Activated CD8-positive, alpha-beta T cell treated with anti-CD3 and anti-CD28 coated beads for 36 hours (primary cell): Measurements from ENCODE around the gene AP4M1. TPM values are rescaled to one million over a fixed set of nuclear protein-coding genes. Genes with fewer than 3 reads are reported as not detected.
A peak's percentile ranks its signal among the peaks of the same experiment; 100 is the strongest.

Experiments
- ATAC-seq: fragments of 200-7000 bp; cut with Tn5 transposase; one replicate; pipeline ENCODE4 v1.10.0; 2021; ENCODE audit warnings: mild to moderate bottlenecking, moderate library complexity
- CTCF ChIA-PET: fragments of 350-600 bp; sonication (Branson Sonifier 250); formaldehyde crosslinking; loops from one replicate; lab custom pipeline; 2021; ENCODE audit warnings: antibody characterized with exemption; lab: Charles Lee
- POLR2A ChIA-PET: fragments of 350-600 bp; sonication (Branson Sonifier 250); formaldehyde crosslinking; loops from one replicate; lab custom pipeline; 2021; ENCODE audit warnings: antibody characterized with exemption; lab: Charles Lee
- DNase-seq: peaks from one replicate; pipeline ENCODE4 v3.0.0-alpha.2; 2020
- H3K27ac Mint-ChIP-seq: one replicate; pipeline ENCODE4 v1.8.0; 2021; ENCODE audit warnings: mild to moderate bottlenecking, mixed read lengths
- H3K27me3 Mint-ChIP-seq: one replicate; pipeline ENCODE4 v1.8.0; 2021; ENCODE audit warnings: mixed read lengths
- H3K36me3 Mint-ChIP-seq: one replicate; pipeline ENCODE4 v1.8.0; 2021; ENCODE audit warnings: low read depth, mixed read lengths
- H3K4me1 Mint-ChIP-seq: one replicate; pipeline ENCODE4 v1.8.0; 2021; ENCODE audit warnings: low read depth, mixed read lengths
- H3K4me3 Mint-ChIP-seq: one replicate; pipeline ENCODE4 v1.8.0; 2021; ENCODE audit warnings: mild to moderate bottlenecking, moderate library complexity, mixed read lengths
- H3K9me3 Mint-ChIP-seq: one replicate; pipeline ENCODE4 v1.8.0; 2021; ENCODE audit warnings: mixed read lengths
- intact Hi-C: fragments of 100-400 bp; cut with micrococcal nuclease; formaldehyde crosslinking; loops from one replicate; pipeline ENCODE4 v1.10.0; 2022
- total RNA-seq, 2 experiments: library from RNA; stranded (reverse); gene quantifications; one replicate each; pipeline ENCODE4 v1.2.3, GENCODE V29; 2021
- TF ChIP-seq, protein P1 (sequence below): fragments of 200-600 bp; IDR thresholded peaks from one replicate; pipeline ENCODE4 v1.8.0; 2022; ENCODE audit warnings: antibody characterized with exemption, mild to moderate bottlenecking

AP4M1 gene
- total RNA-seq, 2 experiments from 2014 or later = 9.8 to 10.9 TPM

DNA sequence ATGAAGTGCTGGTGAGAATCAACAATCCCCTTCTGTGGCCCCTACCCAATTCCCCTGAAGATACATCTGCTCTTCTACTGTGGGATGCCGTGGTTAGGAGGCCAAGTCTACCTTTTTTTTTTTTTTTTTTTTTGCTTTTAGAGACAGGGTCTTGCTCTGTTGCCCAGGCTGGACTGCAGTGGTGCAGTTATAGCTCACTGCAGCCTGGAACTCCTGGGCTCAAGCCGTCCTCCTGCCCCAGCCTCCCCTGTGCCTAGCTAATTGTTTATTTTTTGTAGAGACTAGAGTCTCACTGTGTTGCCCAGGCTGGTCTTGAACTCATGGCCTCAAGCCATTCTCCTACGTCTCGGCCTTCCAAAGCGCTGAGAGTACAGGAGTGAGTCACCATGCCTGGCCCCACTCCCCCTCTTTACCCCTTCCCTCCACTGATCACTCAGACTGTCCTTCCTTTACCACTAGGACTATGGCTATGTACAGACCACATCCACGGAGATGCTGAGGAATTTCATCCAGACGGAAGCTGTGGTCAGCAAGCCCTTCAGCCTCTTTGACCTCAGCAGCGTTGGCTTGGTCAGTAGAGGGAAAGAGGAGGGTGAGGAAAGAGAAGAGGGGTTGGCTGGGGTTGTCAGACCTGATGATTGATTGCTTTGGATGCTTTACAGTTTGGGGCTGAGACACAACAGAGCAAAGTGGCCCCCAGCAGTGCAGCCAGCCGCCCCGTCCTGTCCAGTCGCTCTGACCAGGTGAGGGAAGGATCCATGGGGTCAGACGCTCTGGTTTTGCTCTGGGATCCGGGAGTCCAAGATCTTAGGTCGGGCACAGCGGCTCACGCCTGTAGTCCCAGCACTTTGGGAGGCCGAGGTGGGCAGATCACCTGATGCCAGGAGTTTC is 1.8 kb downstream of the AP4M1 start:
- intact Hi-C loops = no loop called here
- Mint-ChIP-seq H3K4me3 (peak overlapping the region; percentile 91), H3K4me1 (peaks cover 27% of the 10 kb centered on the region), H3K27ac (peak overlapping the region; percentile 72), H3K9me3 (no peaks in the 10 kb centered on the region), H3K27me3 (no peaks in the 10 kb centered on the region), H3K36me3 (peaks cover 37% of the 10 kb centered on the region)
- ChIA-PET POLR2A (interaction anchor here (1.1 to 8.5 kb wide), 4 partner anchors 10 to 479 kb away, joined by 3 to 187 read pairs (median 51); partner anchors contain the start of genes COPS6 and MBLAC1), CTCF (interaction anchor here (0.7 to 3.1 kb wide), 6 partner anchors 8 to 278 kb away, joined by 3 to 18 read pairs (median 3); no protein-coding TSS in a partner anchor)
- DNase-seq (no peak), ATAC-seq (no peak)
- TF ChIP-seq, protein P1, sequence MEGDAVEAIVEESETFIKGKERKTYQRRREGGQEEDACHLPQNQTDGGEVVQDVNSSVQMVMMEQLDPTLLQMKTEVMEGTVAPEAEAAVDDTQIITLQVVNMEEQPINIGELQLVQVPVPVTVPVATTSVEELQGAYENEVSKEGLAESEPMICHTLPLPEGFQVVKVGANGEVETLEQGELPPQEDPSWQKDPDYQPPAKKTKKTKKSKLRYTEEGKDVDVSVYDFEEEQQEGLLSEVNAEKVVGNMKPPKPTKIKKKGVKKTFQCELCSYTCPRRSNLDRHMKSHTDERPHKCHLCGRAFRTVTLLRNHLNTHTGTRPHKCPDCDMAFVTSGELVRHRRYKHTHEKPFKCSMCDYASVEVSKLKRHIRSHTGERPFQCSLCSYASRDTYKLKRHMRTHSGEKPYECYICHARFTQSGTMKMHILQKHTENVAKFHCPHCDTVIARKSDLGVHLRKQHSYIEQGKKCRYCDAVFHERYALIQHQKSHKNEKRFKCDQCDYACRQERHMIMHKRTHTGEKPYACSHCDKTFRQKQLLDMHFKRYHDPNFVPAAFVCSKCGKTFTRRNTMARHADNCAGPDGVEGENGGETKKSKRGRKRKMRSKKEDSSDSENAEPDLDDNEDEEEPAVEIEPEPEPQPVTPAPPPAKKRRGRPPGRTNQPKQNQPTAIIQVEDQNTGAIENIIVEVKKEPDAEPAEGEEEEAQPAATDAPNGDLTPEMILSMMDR = no peak

DNA sequence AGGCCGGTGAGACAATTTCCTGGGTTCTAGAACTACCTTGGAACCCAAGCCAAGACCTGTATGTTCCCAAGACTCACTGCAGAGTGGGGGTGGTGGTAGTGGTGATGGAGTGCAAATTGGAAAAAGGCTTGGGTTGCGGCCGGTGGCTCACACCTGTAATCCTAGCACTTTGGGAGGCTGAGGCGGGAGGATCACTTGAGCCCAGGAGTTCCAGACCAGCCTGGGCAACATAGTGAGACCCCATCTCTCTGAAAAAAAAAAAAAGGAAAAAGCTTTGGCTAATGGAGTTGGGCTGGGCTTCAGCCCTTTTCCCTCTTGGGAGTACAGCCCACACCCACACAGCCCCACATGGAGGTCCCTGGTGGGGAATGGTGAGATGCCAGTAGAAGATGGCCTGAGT is 4.1 kb downstream of the AP4M1 start:
- H3K27me3 Mint-ChIP-seq = no peaks in the 10 kb centered on the region
- H3K36me3 Mint-ChIP-seq = peaks cover 16% of the 10 kb centered on the region
- peaks cover 8% of the 10 kb centered on the region for H3K4me1 Mint-ChIP-seq
- intact Hi-C loops = no loop called here
- no peaks in the 10 kb centered on the region for H3K9me3 Mint-ChIP-seq
- no peak for ATAC-seq
- no peak for DNase-seq
- H3K27ac Mint-ChIP-seq = no peak overlapping the region
- POLR2A ChIA-PET = interaction anchor here (1.4 to 8.5 kb wide), 3 partner anchors 7 to 15 kb away, joined by 3 to 187 read pairs (median 59); partner anchors contain the start of gene COPS6
- no peak overlapping the region for H3K4me3 Mint-ChIP-seq
- CTCF ChIA-PET = interaction anchor here (1.2 to 1.5 kb wide), 2 partner anchors 25 to 115 kb away, joined by 3 to 4 read pairs; no protein-coding TSS in a partner anchor
- TF ChIP-seq, protein P1 = no peak

DNA sequence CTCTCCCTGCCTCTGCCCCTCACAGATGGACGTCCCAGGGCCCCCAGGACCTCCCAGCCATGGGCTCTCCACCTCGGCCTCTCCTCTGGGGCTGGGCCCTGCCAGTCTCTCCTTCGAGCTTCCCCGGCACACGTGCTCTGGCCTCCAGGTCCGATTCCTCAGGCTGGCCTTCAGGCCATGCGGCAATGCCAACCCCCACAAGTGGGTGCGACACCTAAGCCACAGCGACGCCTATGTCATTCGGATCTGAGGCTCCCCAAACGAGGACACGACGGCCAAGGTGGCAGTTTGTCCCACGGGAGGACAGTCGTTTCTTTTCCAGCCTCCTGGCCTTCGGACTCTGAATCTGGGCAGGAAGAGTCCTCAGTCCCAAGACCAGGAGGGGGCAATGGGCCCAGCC is 5.2 kb downstream of the AP4M1 start:
- peaks cover 20% of the 10 kb centered on the region for H3K36me3 Mint-ChIP-seq
- CTCF ChIA-PET = no interaction called here

DNA sequence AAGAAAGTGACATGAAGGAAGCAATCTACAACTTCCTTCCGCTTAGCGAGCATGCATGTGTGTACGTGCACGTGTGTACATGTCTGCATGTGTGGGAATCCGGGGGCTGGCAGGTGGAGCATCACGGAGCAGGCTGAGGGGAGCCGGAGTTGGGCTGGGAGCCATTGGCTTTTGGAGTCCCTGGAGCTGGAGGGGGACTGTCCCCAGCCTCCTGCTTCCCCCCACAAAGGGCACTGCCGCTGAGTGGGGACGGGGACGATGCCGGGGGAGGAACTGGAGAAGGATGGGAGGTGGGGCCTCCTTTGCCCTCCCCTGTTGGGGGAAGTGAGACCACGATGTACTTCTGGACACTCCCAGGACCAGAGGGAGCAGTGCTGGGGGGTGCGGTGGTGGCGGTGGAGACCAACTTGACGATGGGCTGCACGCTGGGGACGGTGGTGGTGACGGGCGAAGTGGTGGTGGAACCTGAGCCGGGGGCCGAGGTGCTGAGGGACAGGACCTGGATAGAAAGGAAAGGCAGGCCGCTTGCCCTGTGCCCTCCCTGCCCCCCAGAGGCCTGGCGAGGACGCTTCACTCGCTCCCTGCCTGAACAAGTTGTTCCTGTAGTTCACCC is 5.8 kb downstream of the AP4M1 start:
- ATAC-seq (no peak), DNase-seq (no peak)
- Mint-ChIP-seq H3K36me3 (peaks cover 21% of the 10 kb centered on the region), H3K4me1 (peaks cover 8% of the 10 kb centered on the region), H3K4me3 (no peak overlapping the region), H3K9me3 (no peaks in the 10 kb centered on the region), H3K27ac (no peak overlapping the region), H3K27me3 (no peaks in the 10 kb centered on the region)
- CTCF ChIA-PET = no interaction called here
- POLR2A ChIA-PET = interaction anchor here (1.3 to 8.5 kb wide), 3 partner anchors 12 to 16 kb away, joined by 3 to 187 read pairs (median 3); partner anchors contain the start of gene COPS6
- TF ChIP-seq, protein P1 = no peak
- intact Hi-C loops = no loop called here

More for the DNA sequence above, 5.2 kb downstream of the AP4M1 start:
- Mint-ChIP-seq H3K9me3 (no peaks in the 10 kb centered on the region), H3K27ac (no peak overlapping the region), H3K27me3 (no peaks in the 10 kb centered on the region), H3K4me1 (peaks cover 8% of the 10 kb centered on the region), H3K4me3 (no peak overlapping the region)
- POLR2A ChIA-PET = interaction anchor here (1.4 to 8.5 kb wide), 2 partner anchors 14 to 16 kb away, joined by 3 to 187 read pairs; partner anchors contain the start of gene COPS6
- intact Hi-C loops = no loop called here
- TF ChIP-seq, protein P1 = no peak
- ATAC-seq (no peak), DNase-seq (no peak)
